H1 (cell line): Measurements from ENCODE around the gene VSTM2L. TPM values are rescaled to one million over a fixed set of nuclear protein-coding genes. Genes with fewer than 3 reads are reported as not detected.

Source experiments
- ATF3 ChIP-seq: IDR thresholded peaks from 2 replicates; pipeline ENCODE4 v1.6.1; 2011; ENCODE audit warnings: low read depth, mild to moderate bottlenecking, low read length; ENCODE audit not compliant: insufficient read depth
- KDM5A ChIP-seq: fragments of 200-600 bp; IDR thresholded peaks from 2 replicates; pipeline ENCODE4 v1.7.1; 2012; ENCODE audit warnings: mild to moderate bottlenecking, low read length, inconsistent platforms, mixed read lengths
- RNF2 ChIP-seq: fragments of 200-900, 300-1000 bp; sonication (generic); IDR thresholded peaks from 2 replicates; pipeline ENCODE4 v1.7.1; 2016; ENCODE audit warnings: borderline replicate concordance, low read depth, mild to moderate bottlenecking, antibody characterized with exemption, low read length; ENCODE audit not compliant: poor library complexity, severe bottlenecking; ENCODE audit errors: missing control alignments
- TAF1 ChIP-seq: IDR thresholded peaks from 2 replicates; pipeline ENCODE4 v1.6.1; 2011; ENCODE audit warnings: mild to moderate bottlenecking, low read depth, low read length
- TEAD4 ChIP-seq: IDR thresholded peaks from 2 replicates; pipeline ENCODE4 v1.6.1; 2012; ENCODE audit warnings: low read depth, low read length, inconsistent platforms, mixed read lengths
- polyA plus RNA-seq, 7 experiments: library from polyadenylated mRNA; depleted of rRNA in 3 of 7; stranded (reverse) in 5 of 7; unstranded in 2 of 7; fragments of >200 nt in 5 of 7; fragments of 200-250 nt in 2 of 7; gene quantifications; 1 replicate in 5 of 7; 2 replicates in 1 of 7; 4 replicates in 1 of 7; pipeline versions ENCODE4 v1.2.1 to v1.2.3, GENCODE V29; 2011 to 2013; ENCODE audit warnings: missing spikeins in 2 of 7, mixed read lengths in 2 of 7
- total RNA-seq: library from RNA; stranded (reverse); fragmentation: NEBNext Ultra II Directional; extraction: Animal tissue kit (Norgen Biotek cat#: 25700); gene quantifications from 2 replicates; pipeline ENCODE4 v1.2.1, GENCODE V29; 2021

Gene VSTM2L
- total and polyA plus RNA-seq, 2 of the 8 experiments (the other 6 are each of a cell fraction or from before 2014, with no cell fraction given) = 1.3 to 3.2 TPM

GRCh38 chr20:37877832-37878772, 24.8 kb upstream of the VSTM2L start (continued):
- TF ChIP-seq RNF2 (no peak), ATF3 (no peak), TEAD4 (no peak), KDM5A (no peak), TAF1 (no peak)
